Smooth muscle cell (in vitro differentiated cells): Measurements from ENCODE around the gene ARHGAP25. TPM values are rescaled to one million over a fixed set of nuclear protein-coding genes. Genes with fewer than 3 reads are reported as not detected.

Experiments used
- DNase-seq: peaks from one replicate; lab custom pipeline; 2025; ENCODE audit not compliant: unreplicated experiment; lab: John Stamatoyannopoulos, UW
- H2AFZ ChIP-seq: fragments of 200-600 bp; sonication (generic); 2 replicates; pipeline ENCODE4 v1.6.0; 2016; ENCODE audit warnings: antibody characterized with exemption, low read depth, mild to moderate bottlenecking
- H3F3A ChIP-seq: fragments of 200-600 bp; sonication (generic); 2 replicates; pipeline ENCODE4 v1.6.0; 2017; ENCODE audit warnings: antibody characterized with exemption, low read depth
- H3K27ac ChIP-seq: fragments of 200-600 bp; sonication (generic); 2 replicates; pipeline ENCODE4 v1.5.1; 2016; ENCODE audit warnings: low read depth, mild to moderate bottlenecking
- H3K27me3 ChIP-seq: fragments of 200-600 bp; sonication (generic); 2 replicates; pipeline ENCODE4 v1.6.1; 2016; ENCODE audit warnings: low read depth, mild to moderate bottlenecking
- H3K36me3 ChIP-seq: fragments of 200-600 bp; sonication (generic); 2 replicates; pipeline ENCODE4 v1.5.1; 2016; ENCODE audit warnings: low read depth
- H3K4me1 ChIP-seq: fragments of 200-600 bp; sonication (generic); 2 replicates; pipeline ENCODE4 v1.5.1; 2016; ENCODE audit warnings: low read depth
- H3K4me2 ChIP-seq: fragments of 200-600 bp; sonication (generic); 2 replicates; pipeline ENCODE4 v1.6.0; 2016; ENCODE audit warnings: mild to moderate bottlenecking
- H3K4me3 ChIP-seq: fragments of 200-600 bp; sonication (generic); 2 replicates; pipeline ENCODE4 v1.5.1; 2016; ENCODE audit warnings: mild to moderate bottlenecking
- H3K79me2 ChIP-seq: fragments of 200-600 bp; sonication (generic); 2 replicates; pipeline ENCODE4 v1.6.0; 2016; ENCODE audit warnings: low read depth, mild to moderate bottlenecking
- H3K9ac ChIP-seq: fragments of 200-600 bp; sonication (generic); 2 replicates; pipeline ENCODE4 v1.6.0; 2016; ENCODE audit warnings: low read depth
- H3K9me3 ChIP-seq: fragments of 200-600 bp; sonication (generic); replicated peaks from 2 replicates; pipeline ENCODE4 v1.5.1; 2016; ENCODE audit warnings: low read depth
- H4K20me1 ChIP-seq: fragments of 200-600 bp; sonication (generic); 2 replicates; pipeline ENCODE4 v1.6.0; 2016; ENCODE audit warnings: low read depth
- CTCF ChIP-seq: fragments of 200-600 bp; sonication (generic); IDR thresholded peaks from 2 replicates; pipeline ENCODE4 v1.5.1; 2017; ENCODE audit warnings: borderline replicate concordance, mild to moderate bottlenecking, antibody characterized with exemption; ENCODE audit not compliant: insufficient read depth, poor library complexity, severe bottlenecking
- WGBS: methylation state at CpG from one replicate; pipeline ENCODE4 v1.1.7; 2016; ENCODE audit warnings: low lambda C conversion rate; 5-methylcytosine and 5-hydroxymethylcytosine counted together
- polyA plus RNA-seq: library from polyadenylated mRNA; unstranded; fragments of >200 nt; fragmentation: Nextera tagmentation; extraction: Ambion mirVana; gene quantifications from 2 replicates; pipeline ENCODE4 v1.2.1, GENCODE V29; 2016
- total RNA-seq: library from RNA; depleted of rRNA; stranded (reverse); fragments of >200 nt; gene quantifications from 2 replicates; pipeline ENCODE4 v1.2.3, GENCODE V29; 2014

The ARHGAP25 gene
- total and polyA plus RNA-seq, 2 experiments from 2014 or later = 1.5 to 2.0 TPM

- WGBS = 19% methylated on average over 15 of the region's 15 CpGs
- peak; percentile 89 for TF ChIP-seq CTCF
- Histone ChIP-seq H3K27me3 (no peaks in the 10 kb centered on the region), H3K9me3 (no peaks in the 10 kb centered on the region), H3K27ac (no peak overlapping the region), H3F3A (peaks cover 9% of the 10 kb centered on the region), H3K36me3 (no peaks in the 10 kb centered on the region), H3K4me1 (peaks cover 25% of the 10 kb centered on the region), H4K20me1 (no peaks in the 10 kb centered on the region), H3K79me2 (no peaks in the 10 kb centered on the region), H2AFZ (no peak overlapping the region), H3K9ac (no peak overlapping the region), H3K4me3 (no peak overlapping the region), H3K4me2 (peak overlapping the region; percentile 5)
- peak; percentile 52 for DNase-seq
Observed at GRCh38 chr2:68751397-68752339, 17.1 kb downstream of the ARHGAP25 start.

GRCh38 chr2:68753318-68753717 is 18.7 kb downstream of the ARHGAP25 start:
- H3K79me2 ChIP-seq = no peaks in the 10 kb centered on the region
- no peak for DNase-seq
- no peak overlapping the region for H3K27ac ChIP-seq
- H3K9me3 ChIP-seq = no peaks in the 10 kb centered on the region
- no peaks in the 10 kb centered on the region for H3K36me3 ChIP-seq
- H3K4me1 ChIP-seq = peaks cover 22% of the 10 kb centered on the region
- WGBS = 77% methylated on average over 4 of the region's 4 CpGs
- no peak overlapping the region for H3K9ac ChIP-seq
- H3K4me2 ChIP-seq = no peak overlapping the region
- TF ChIP-seq CTCF = no peak
- H3F3A ChIP-seq = peaks cover 5% of the 10 kb centered on the region
- H3K27me3 ChIP-seq = no peaks in the 10 kb centered on the region
- H3K4me3 ChIP-seq = no peak overlapping the region
- no peak overlapping the region for H2AFZ ChIP-seq
- H4K20me1 ChIP-seq = no peaks in the 10 kb centered on the region

- no peaks in the 10 kb centered on the region for H4K20me1 ChIP-seq
- no peak overlapping the region for H2AFZ ChIP-seq
- H3K4me2 ChIP-seq = peak overlapping the region; percentile 60
- no peak for DNase-seq
- no peaks in the 10 kb centered on the region for H3K36me3 ChIP-seq
- no peak for TF ChIP-seq CTCF
- H3K27ac ChIP-seq = peak overlapping the region; percentile 34
- H3K4me3 ChIP-seq = no peak overlapping the region
- peaks cover 19% of the 10 kb centered on the region for H3K4me1 ChIP-seq
- H3F3A ChIP-seq = no peaks in the 10 kb centered on the region
- no peaks in the 10 kb centered on the region for H3K27me3 ChIP-seq
- H3K9me3 ChIP-seq = no peaks in the 10 kb centered on the region
- H3K9ac ChIP-seq = no peak overlapping the region
- no peaks in the 10 kb centered on the region for H3K79me2 ChIP-seq
Observed at GRCh38 chr2:68755071-68755470, 20.5 kb downstream of the ARHGAP25 start.
